Naive thymus-derived CD8-positive, alpha-beta T cell (primary cell): ENCODE measurements around the gene NAT8L. TPM values are rescaled to one million over a fixed set of nuclear protein-coding genes. Genes with fewer than 3 reads are reported as not detected.

Experiments used
- ATAC-seq, 2 donors: fragments of 150-1000 bp; cut with Tn5 transposase in 1 of 2; sonication (Bioruptor Pico), chemical (Tn5 transposase) in 1 of 2; 1 replicate in 1 of 2; 2 replicates in 1 of 2; pipeline ENCODE4 v1.10.0; 2021; ENCODE audit warnings: mild to moderate bottlenecking in 2 of 2, moderate library complexity in 2 of 2
- POLR2A ChIA-PET: fragments of 350-600 bp; sonication (Branson Sonifier 250); formaldehyde crosslinking; loops from one replicate; lab custom pipeline; 2021; ENCODE audit warnings: antibody characterized with exemption; lab: Charles Lee
- DNase-seq, 10 donors: peaks; one replicate each; pipeline versions ENCODE4 v3.0.0 to v3.0.0-alpha.2; 2020 to 2022
- H3K27ac Mint-ChIP-seq, 10 donors: one replicate each; pipeline ENCODE4 v1.8.0; 2020 to 2022; ENCODE audit warnings: mild to moderate bottlenecking in 10 of 10, mixed read lengths in 10 of 10, moderate library complexity in 4 of 10, inconsistent platforms in 1 of 10
- H3K27me3 Mint-ChIP-seq, 5 donors: one replicate each; pipeline ENCODE4 v1.8.0; 2021 to 2022; ENCODE audit warnings: mixed read lengths in 5 of 5
- H3K36me3 Mint-ChIP-seq, 3 donors: one replicate each; pipeline ENCODE4 v1.8.0; 2020 to 2022; ENCODE audit warnings: mixed read lengths in 3 of 3, mild to moderate bottlenecking in 2 of 3, inconsistent platforms in 1 of 3
- H3K4me1 Mint-ChIP-seq, 4 donors: one replicate each; pipeline ENCODE4 v1.8.0; 2021 to 2022; ENCODE audit warnings: mixed read lengths in 4 of 4
- H3K4me3 Mint-ChIP-seq, 10 donors: one replicate each; pipeline ENCODE4 v1.8.0; 2020 to 2022; ENCODE audit warnings: mild to moderate bottlenecking in 10 of 10, mixed read lengths in 10 of 10, moderate library complexity in 6 of 10, inconsistent platforms in 1 of 10
- H3K9me3 Mint-ChIP-seq, 9 donors: one replicate each; pipeline ENCODE4 v1.8.0; 2020 to 2022; ENCODE audit warnings: mixed read lengths in 9 of 9, mild to moderate bottlenecking in 3 of 9, inconsistent platforms in 1 of 9, moderate library complexity in 1 of 9
- polyA plus RNA-seq, 3 donors: library from polyadenylated mRNA; unstranded; fragments of 300-500 nt; fragmentation: Illumina TruSeq; gene quantifications; one replicate each; pipeline ENCODE4 v1.2.3, GENCODE V29; 2021
- total RNA-seq, 8 experiments: library from RNA in 2 of 8; stranded (reverse) in 2 of 8; gene quantifications; one replicate each; pipeline ENCODE4 v1.2.3 and lab custom pipeline; 2021 to 2026

NAT8L gene
- total and polyA plus RNA-seq, 5 experiments from 2014 or later: 0.05 TPM; not detected in 4

GRCh38 chr4:2083116-2083825 lies 24.1 kb downstream of the NAT8L start:
- DNase-seq: peak in 1 of 10 donors; percentile 7

GRCh38 chr4:2083826-2084160 lies 24.7 kb downstream of the NAT8L start:
- peak overlapping the region in 1 of 10 donors; percentile 63 for H3K4me3 Mint-ChIP-seq
- peaks cover 0 to 11% (median 0%) of the 10 kb centered on the region in 9 donors for H3K9me3 Mint-ChIP-seq
- peaks cover 0 to 4% (median 0%) of the 10 kb centered on the region in 5 donors for H3K27me3 Mint-ChIP-seq
- no peak for DNase-seq
- H3K36me3 Mint-ChIP-seq: peaks cover 0 to 2% (median 0%) of the 10 kb centered on the region in 3 donors
- no peak overlapping the region for H3K27ac Mint-ChIP-seq
- no peaks in the 10 kb centered on the region for H3K4me1 Mint-ChIP-seq
- POLR2A ChIA-PET: no interaction called here
- no peak for ATAC-seq

More at GRCh38 chr4:2083116-2083825, 24.1 kb downstream of the NAT8L start:
- POLR2A ChIA-PET: no interaction called here
- Mint-ChIP-seq H3K27ac (peak overlapping the region in 3 of 10 donors; percentile 2 to 47 (median 25)), H3K9me3 (peaks cover 0 to 11% (median 0%) of the 10 kb centered on the region in 9 donors), H3K4me1 (no peaks in the 10 kb centered on the region), H3K36me3 (peaks cover 0 to 2% (median 0%) of the 10 kb centered on the region in 3 donors), H3K27me3 (peaks cover 0 to 4% (median 0%) of the 10 kb centered on the region in 5 donors), H3K4me3 (no peak overlapping the region)
- ATAC-seq: no peak

GRCh38 chr4:2084316-2084715 lies 25.2 kb downstream of the NAT8L start:
- no peak overlapping the region for H3K4me3 Mint-ChIP-seq
- peaks cover 0 to 4% (median 0%) of the 10 kb centered on the region in 5 donors for H3K27me3 Mint-ChIP-seq
- POLR2A ChIA-PET: no interaction called here
- peaks cover 0 to 11% (median 0%) of the 10 kb centered on the region in 9 donors for H3K9me3 Mint-ChIP-seq
- peaks cover 0 to 2% (median 0%) of the 10 kb centered on the region in 3 donors for H3K36me3 Mint-ChIP-seq
- no peak for ATAC-seq
- peak in 1 of 10 donors; percentile 13 for DNase-seq
- no peak overlapping the region for H3K27ac Mint-ChIP-seq
- H3K4me1 Mint-ChIP-seq: no peaks in the 10 kb centered on the region

- POLR2A ChIA-PET: no interaction called here
- Mint-ChIP-seq H3K4me3 (no peak overlapping the region), H3K4me1 (no peaks in the 10 kb centered on the region), H3K27ac (no peak overlapping the region), H3K36me3 (peaks cover 0 to 2% (median 0%) of the 10 kb centered on the region in 3 donors), H3K27me3 (peaks cover 0 to 4% (median 0%) of the 10 kb centered on the region in 5 donors), H3K9me3 (peaks cover 0 to 11% (median 0%) of the 10 kb centered on the region in 9 donors)
- ATAC-seq (no peak), DNase-seq (peak in 1 of 10 donors; percentile 34)
Measured at GRCh38 chr4:2085496-2085901, 26.4 kb downstream of the NAT8L start.

GRCh38 chr4:2087170-2087569 lies 28.0 kb downstream of the NAT8L start:
- DNase-seq (no peak), ATAC-seq (no peak)
- POLR2A ChIA-PET: no interaction called here
- Mint-ChIP-seq H3K9me3 (peaks cover 0 to 11% (median 0%) of the 10 kb centered on the region in 9 donors), H3K27me3 (peaks cover 0 to 7% (median 0%) of the 10 kb centered on the region in 5 donors), H3K4me1 (no peaks in the 10 kb centered on the region), H3K27ac (no peak overlapping the region), H3K36me3 (peaks cover 0 to 2% (median 0%) of the 10 kb centered on the region in 3 donors), H3K4me3 (no peak overlapping the region)

- POLR2A ChIA-PET: no interaction called here
- ATAC-seq (no peak), DNase-seq (no peak)
- Mint-ChIP-seq H3K4me1 (no peaks in the 10 kb centered on the region), H3K27ac (no peak overlapping the region), H3K27me3 (peaks cover 0 to 8% (median 0%) of the 10 kb centered on the region in 5 donors), H3K9me3 (peaks cover 0 to 11% (median 0%) of the 10 kb centered on the region in 9 donors), H3K36me3 (peaks cover 0 to 2% (median 0%) of the 10 kb centered on the region in 3 donors), H3K4me3 (no peak overlapping the region)
Measured at GRCh38 chr4:2089222-2089621, 30.1 kb downstream of the NAT8L start.

- H3K9me3 Mint-ChIP-seq: peaks cover 0 to 16% (median 4%) of the 10 kb centered on the region in 9 donors
- no peak for DNase-seq
- peaks cover 0 to 8% (median 2%) of the 10 kb centered on the region in 5 donors for H3K27me3 Mint-ChIP-seq
- H3K27ac Mint-ChIP-seq: no peak overlapping the region
- H3K4me3 Mint-ChIP-seq: no peak overlapping the region
- no peaks in the 10 kb centered on the region for H3K4me1 Mint-ChIP-seq
- H3K36me3 Mint-ChIP-seq: peaks cover 0 to 5% (median 0%) of the 10 kb centered on the region in 3 donors
- no peak for ATAC-seq
- POLR2A ChIA-PET: no interaction called here
Measured at GRCh38 chr4:2090642-2091041, 31.5 kb downstream of the NAT8L start.

GRCh38 chr4:2091990-2092668 lies 33.0 kb downstream of the NAT8L start:
- no peak for DNase-seq
- ATAC-seq: no peak

GRCh38 chr4:2092669-2093053 lies 33.5 kb downstream of the NAT8L start:
- Mint-ChIP-seq H3K4me1 (no peaks in the 10 kb centered on the region), H3K36me3 (peaks cover 2 to 14% (median 9%) of the 10 kb centered on the region in 3 donors), H3K9me3 (peaks cover 0 to 19% (median 11%) of the 10 kb centered on the region in 9 donors), H3K27me3 (peaks cover 0 to 8% (median 4%) of the 10 kb centered on the region in 5 donors), H3K4me3 (no peak overlapping the region), H3K27ac (no peak overlapping the region)
- DNase-seq (no peak), ATAC-seq (no peak)
- POLR2A ChIA-PET: no interaction called here

More at GRCh38 chr4:2091990-2092668, 33.0 kb downstream of the NAT8L start:
- peaks cover 0 to 8% (median 6%) of the 10 kb centered on the region in 5 donors for H3K27me3 Mint-ChIP-seq
- peaks cover 2 to 14% (median 9%) of the 10 kb centered on the region in 3 donors for H3K36me3 Mint-ChIP-seq
- no peaks in the 10 kb centered on the region for H3K4me1 Mint-ChIP-seq
- H3K27ac Mint-ChIP-seq: no peak overlapping the region
- H3K4me3 Mint-ChIP-seq: no peak overlapping the region
- POLR2A ChIA-PET: no interaction called here
- peaks cover 0 to 23% (median 11%) of the 10 kb centered on the region in 9 donors for H3K9me3 Mint-ChIP-seq

- H3K4me3 Mint-ChIP-seq: no peak overlapping the region
- H3K4me1 Mint-ChIP-seq: no peaks in the 10 kb centered on the region
- DNase-seq (no peak), ATAC-seq (no peak)
- peaks cover 0 to 21% (median 11%) of the 10 kb centered on the region in 9 donors for H3K9me3 Mint-ChIP-seq
- H3K27me3 Mint-ChIP-seq: peaks cover 0 to 9% (median 4%) of the 10 kb centered on the region in 5 donors
- H3K36me3 Mint-ChIP-seq: peaks cover 2 to 16% (median 9%) of the 10 kb centered on the region in 3 donors
- H3K27ac Mint-ChIP-seq: no peak overlapping the region
- POLR2A ChIA-PET: no interaction called here
Measured at GRCh38 chr4:2093265-2093664, 34.1 kb downstream of the NAT8L start.

- no peak for DNase-seq
- ATAC-seq: no peak
- H3K9me3 Mint-ChIP-seq: peaks cover 0 to 21% (median 11%) of the 10 kb centered on the region in 9 donors
- H3K4me3 Mint-ChIP-seq: no peak overlapping the region
- H3K36me3 Mint-ChIP-seq: peaks cover 2 to 16% (median 9%) of the 10 kb centered on the region in 3 donors
- POLR2A ChIA-PET: no interaction called here
- H3K27me3 Mint-ChIP-seq: peaks cover 0 to 9% (median 6%) of the 10 kb centered on the region in 5 donors
- H3K27ac Mint-ChIP-seq: peak overlapping the region in 1 of 10 donors; percentile 15
- H3K4me1 Mint-ChIP-seq: no peaks in the 10 kb centered on the region
Measured at GRCh38 chr4:2094545-2094944, 35.4 kb downstream of the NAT8L start.

- ATAC-seq (no peak), DNase-seq (no peak)
- Mint-ChIP-seq H3K36me3 (peaks cover 2 to 16% (median 9%) of the 10 kb centered on the region in 3 donors), H3K4me1 (no peaks in the 10 kb centered on the region), H3K27me3 (peaks cover 0 to 9% (median 8%) of the 10 kb centered on the region in 5 donors), H3K27ac (no peak overlapping the region), H3K4me3 (no peak overlapping the region), H3K9me3 (peaks cover 0 to 24% (median 11%) of the 10 kb centered on the region in 9 donors)
- POLR2A ChIA-PET: no interaction called here
Measured at GRCh38 chr4:2095236-2096072, 36.3 kb downstream of the NAT8L start.
